Adrenal gland (tissue), 12 donors: ENCODE data around the gene RPP25. TPM values are rescaled to one million over a fixed set of nuclear protein-coding genes. Genes with fewer than 3 reads are reported as not detected.

ENCODE experiments used
- DNase-seq, 7 donors: peaks; one replicate each; pipeline ENCODE4 v3.0.0-alpha.2; 2019 to 2020
- H3K27ac ChIP-seq, 5 donors: fragments of 200-600 bp; sonication (generic) in 4 of 5; 1 replicate in 3 of 5; 2 replicates in 2 of 5; pipeline versions ENCODE4 v1.5.1 to v1.8.0; 2016 to 2020; ENCODE audit warnings: mild to moderate bottlenecking in 1 of 5
- H3K27me3 ChIP-seq: fragments of 200-600 bp; 2 replicates; pipeline ENCODE4 v1.8.0; 2021
- H3K36me3 ChIP-seq, 2 donors: fragments of 200-600 bp; replicated peaks in 1 of 2; 1 replicate in 1 of 2; 2 replicates in 1 of 2; pipeline versions ENCODE4 v1.5.1 to v1.8.0; 2018 to 2022
- H3K4me1 ChIP-seq, 2 donors: fragments of 200-600 bp; replicated peaks in 1 of 2; 1 replicate in 1 of 2; 2 replicates in 1 of 2; pipeline versions ENCODE4 v1.5.1 to v1.8.0; 2018 to 2021
- H3K4me3 ChIP-seq, 4 donors: fragments of 200-600 bp; sonication (generic) in 3 of 4; one replicate each; pipeline ENCODE4 v1.5.1; 2016 to 2018
- H3K9me3 ChIP-seq, 3 donors: fragments of 200-600 bp; sonication (generic) in 1 of 3; replicated peaks in 1 of 3; 1 replicate in 2 of 3; 2 replicates in 1 of 3; pipeline versions ENCODE4 v1.5.1 to v1.8.0; 2016 to 2021
- CTCF ChIP-seq, 6 experiments: fragments of 450-650 bp in 4 of 6; fragments of 200-600 bp in 2 of 6; sonication (generic) in 1 of 6; IDR thresholded peaks; 1 replicate in 5 of 6; 2 replicates in 1 of 6; pipeline versions ENCODE4 v1.5.1 to v1.8.0; 2016 to 2021; ENCODE audit warnings: antibody characterized with exemption in 6 of 6, mild to moderate bottlenecking in 2 of 6, moderate library complexity in 1 of 6
- POLR2A ChIP-seq, 2 donors: fragments of 450-650 bp; IDR thresholded peaks; one replicate each; pipeline ENCODE4 v1.6.1; 2017; ENCODE audit warnings: antibody characterized with exemption in 2 of 2, mild to moderate bottlenecking in 2 of 2, moderate library complexity in 1 of 2
- WGBS, 4 donors: extraction: QIAGEN DNeasy Blood & Tissue Kit in 2 of 4; methylation state at CpG; one replicate each; pipeline versions ENCODE4 v1.1.5 to v1.1.7; 2013 to 2017; 5-methylcytosine and 5-hydroxymethylcytosine counted together
- intact Hi-C, 2 donors: fragments of 100-400 bp; cut with DNase I; formaldehyde crosslinking; loops; one replicate each; pipeline versions ENCODE4 v1.14.1 to v1.15.0; 2022 to 2023
- polyA plus RNA-seq, 3 donors: library from polyadenylated mRNA; stranded (reverse); fragments of 200-250 nt in 2 of 3; fragments of 350-450 nt in 1 of 3; fragmentation: Illumina TruSeq in 1 of 3; extraction: RNeasy Lipid Tissue Mini Kit (QIAGEN cat#74804) in 1 of 3; gene quantifications; one replicate each; pipeline ENCODE4 v1.2.3, GENCODE V29; 2013 to 2014
- total RNA-seq, 9 donors: library from RNA; depleted of rRNA in 4 of 9; stranded (reverse); fragments of >200 nt in 4 of 9; fragments of 120-200 nt in 1 of 9; fragmentation: NEBNext Ultra II Directional in 1 of 9; extraction: Animal tissue kit (Norgen Biotek cat#: 25700) in 1 of 9; gene quantifications; one replicate each; pipeline versions ENCODE4 v1.1.0 to v1.2.4, GENCODE V29; 2013 to 2023
- donor health status: healthy with polysubstance abuse.
- donor health status: Bipolar disorder and iron deficiency.
- donor health status: DM: yes; HTN: yes; CAD: no.
- donor health status: DM: no; HTN: no; CAD: no.
- donor health status: DM: no; HTN: no; CAD: no.
- donor health status: DM: yes; HTN: yes; CAD: no.

The RPP25 gene
- total and polyA plus RNA-seq, 12 donors: 12.1 to 46.2 (median 24.1) TPM

DNA sequence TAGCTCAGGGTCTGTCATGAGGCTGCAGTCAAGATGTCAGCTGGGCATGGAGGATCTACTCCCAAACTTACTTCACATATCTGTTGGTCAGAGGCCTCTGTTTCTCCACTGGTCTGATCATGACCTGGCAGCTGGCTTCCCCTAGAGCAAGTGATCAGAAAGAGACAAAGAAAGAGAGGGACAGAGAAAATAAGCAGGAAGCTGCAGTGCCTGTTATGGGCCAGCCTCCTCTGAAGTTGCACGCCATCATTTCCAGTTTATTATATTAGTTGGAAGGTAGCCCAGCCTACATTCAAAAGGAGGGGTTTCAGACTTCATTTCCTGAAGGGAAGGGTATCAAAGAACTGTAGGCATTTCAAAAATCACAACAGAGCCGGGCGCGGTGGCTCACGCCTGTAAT lies 5.0 kb upstream of the RPP25 start:
- TF ChIP-seq POLR2A (IDR thresholded peaks at IDR 0.05): no peak
- TF ChIP-seq CTCF (IDR thresholded peaks at IDR 0.05): no peak
- WGBS, 4 donors: 79 to 92% (median 85%) methylated on average over 5 of the region's 5 CpGs

GRCh38 chr15:74960995-74961588 lies 4.5 kb upstream of the RPP25 start:
- DNase-seq: no peak

More for the DNA sequence above, 5.0 kb upstream of the RPP25 start:
- Histone ChIP-seq H3K27ac (no peak overlapping the region), H3K9me3 (no peaks in the 10 kb centered on the region), H3K4me1 (peaks cover 0 to 25% of the 10 kb centered on the region in 2 donors), H3K36me3 (no peaks in the 10 kb centered on the region), H3K27me3 (no peaks in the 10 kb centered on the region), H3K4me3 (no peak overlapping the region)
- DNase-seq: no peak
- intact Hi-C loops: no loop called here

GRCh38 chr15:74960286-74960685 lies 3.7 kb upstream of the RPP25 start:
- Histone ChIP-seq H3K4me1 (peaks cover 7 to 33% of the 10 kb centered on the region in 2 donors), H3K9me3 (no peaks in the 10 kb centered on the region), H3K36me3 (no peaks in the 10 kb centered on the region), H3K4me3 (no peak overlapping the region), H3K27me3 (no peaks in the 10 kb centered on the region), H3K27ac (no peak overlapping the region)
- DNase-seq: no peak
- WGBS, 4 donors: 73 to 89% (median 80%) methylated on average over 1 of the region's 1 CpG
- TF ChIP-seq CTCF (IDR thresholded peaks at IDR 0.05) (no peak), POLR2A (IDR thresholded peaks at IDR 0.05) (no peak)
- intact Hi-C loops: no loop called here

More at GRCh38 chr15:74960995-74961588, 4.5 kb upstream of the RPP25 start:
- Histone ChIP-seq H3K27me3 (no peaks in the 10 kb centered on the region), H3K27ac (no peak overlapping the region), H3K4me3 (no peak overlapping the region), H3K9me3 (no peaks in the 10 kb centered on the region), H3K36me3 (no peaks in the 10 kb centered on the region), H3K4me1 (peaks cover 0 to 25% of the 10 kb centered on the region in 2 donors)
- TF ChIP-seq CTCF (IDR thresholded peaks at IDR 0.05) (no peak), POLR2A (IDR thresholded peaks at IDR 0.05) (no peak)
- intact Hi-C loops: no loop called here
- WGBS, 4 donors: 59 to 73% (median 68%) methylated on average over 3 of the region's 3 CpGs

DNA sequence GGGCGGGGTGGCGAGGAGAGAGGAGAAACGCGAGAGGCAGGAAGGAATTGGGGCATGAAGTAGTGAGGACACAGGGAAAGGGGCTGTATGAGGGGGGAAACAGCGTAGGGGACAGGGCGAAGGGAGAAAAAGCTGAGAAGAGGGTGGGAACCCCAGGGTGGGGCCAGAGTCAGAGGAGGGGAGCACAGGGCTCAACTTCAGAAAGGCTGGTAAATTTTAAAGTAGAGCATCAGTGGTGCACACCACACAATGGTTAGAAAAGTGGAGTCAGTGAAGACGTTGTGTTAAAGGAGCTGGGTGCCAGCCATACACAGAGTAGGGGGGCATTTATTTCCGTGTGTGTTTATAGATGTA lies 3.0 kb upstream of the RPP25 start:
- intact Hi-C loops: loop anchor here in 1 of 2 donors (10.0 kb wide), 1 partner anchor 325 kb away; no protein-coding TSS in a partner anchor
- no peaks in the 10 kb centered on the region for H3K9me3 ChIP-seq
- no peaks in the 10 kb centered on the region for H3K27me3 ChIP-seq
- H3K27ac ChIP-seq: no peak overlapping the region
- TF ChIP-seq CTCF (IDR thresholded peaks at IDR 0.05) (no peak), POLR2A (IDR thresholded peaks at IDR 0.05) (no peak)
- 37 to 44% (median 43%) methylated on average over 8 of the region's 8 CpGs for WGBS, 4 donors
- H3K36me3 ChIP-seq: no peaks in the 10 kb centered on the region
- no peak for DNase-seq
- peaks cover 13 to 40% of the 10 kb centered on the region in 2 donors for H3K4me1 ChIP-seq
- H3K4me3 ChIP-seq: peak overlapping the region in 1 of 4 donors; percentile 74
